LHCN-M2 (cell line): Measurements from ENCODE around the gene MTCL1. TPM values are rescaled to one million over a fixed set of nuclear protein-coding genes. Genes with fewer than 3 reads are reported as not detected.
"Not testable (repeated sequence)": the region's sequence is repeated elsewhere in the genome, so short reads cannot be mapped to it uniquely, and the experiment has no call there.

Experiments
- DNase-seq: peaks from one replicate; pipeline ENCODE4 v3.0.0-alpha.2; 2012; ENCODE audit warnings: low read depth
- total RNA-seq: library from RNA; depleted of rRNA; stranded (reverse); fragments of >200 nt; gene quantifications from 2 replicates; pipeline ENCODE4 v1.2.3, GENCODE V29; 2014

Gene MTCL1
- total RNA-seq, 1 experiment from 2014 or later = 16.1 TPM

DNA sequence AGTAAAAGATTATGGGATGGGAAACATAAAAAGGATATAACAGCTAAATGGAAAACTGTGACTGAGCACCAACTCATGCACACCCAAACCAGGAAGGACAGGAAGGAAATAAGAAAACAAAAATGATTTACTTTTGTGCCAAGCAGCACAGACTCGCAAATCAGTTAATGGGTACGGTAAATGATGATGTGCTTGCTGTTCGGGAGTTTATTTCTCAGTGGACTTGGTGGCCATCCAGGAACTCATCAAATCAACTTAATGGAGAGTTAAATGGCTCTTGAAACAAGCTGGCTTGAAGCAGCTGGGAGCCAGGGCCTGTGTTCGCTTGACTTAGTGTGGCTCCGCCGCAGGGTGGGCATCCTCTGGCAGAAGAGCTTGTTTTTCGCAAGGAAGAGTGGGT lies 36.2 kb downstream of the MTCL1 start:
- DNase-seq = no peak

DNA sequence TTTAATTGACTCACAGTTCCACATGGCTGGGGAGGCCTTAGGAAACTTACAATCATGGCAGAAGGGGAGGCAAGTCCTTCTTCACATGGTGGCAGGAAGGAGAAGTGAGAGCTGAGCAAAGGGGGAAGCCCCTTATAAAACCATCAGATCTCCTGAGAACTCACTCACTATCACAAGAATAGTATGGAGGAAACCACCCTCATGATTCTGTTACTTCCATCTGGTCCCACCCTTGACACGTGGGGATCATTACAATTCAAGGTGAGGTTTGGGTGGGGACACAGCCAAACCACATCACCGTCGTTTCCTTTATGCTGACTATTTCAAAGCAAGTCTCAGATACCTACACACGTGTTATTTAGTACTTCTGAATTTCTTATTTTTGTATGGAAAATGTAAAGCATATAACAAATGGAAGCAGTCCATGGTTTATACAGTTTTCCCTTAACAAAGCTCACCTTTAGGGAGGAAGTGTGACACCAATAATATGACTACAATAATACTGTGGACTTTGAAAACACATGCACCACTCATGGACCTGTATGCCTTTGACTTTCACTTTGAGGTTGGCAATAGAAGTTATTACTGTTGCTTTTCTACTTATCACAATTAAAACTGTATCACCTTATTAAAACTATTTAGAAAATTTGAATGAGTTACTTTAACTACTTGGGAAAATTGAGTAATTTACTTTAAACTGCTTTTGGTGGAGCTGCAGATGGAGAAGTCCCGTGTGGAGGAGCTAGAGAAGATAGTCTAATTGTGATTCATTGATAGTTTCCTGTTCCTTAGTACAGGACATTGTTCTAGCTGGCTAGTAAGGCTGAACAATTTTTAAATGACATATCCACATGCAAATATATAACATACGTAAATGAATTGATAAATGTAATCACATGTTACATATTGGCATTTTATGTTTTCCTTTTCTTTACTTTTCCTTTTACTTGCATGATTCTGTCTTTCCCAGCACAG lies 37.3 kb downstream of the MTCL1 start:
- DNase-seq = no peak

DNA sequence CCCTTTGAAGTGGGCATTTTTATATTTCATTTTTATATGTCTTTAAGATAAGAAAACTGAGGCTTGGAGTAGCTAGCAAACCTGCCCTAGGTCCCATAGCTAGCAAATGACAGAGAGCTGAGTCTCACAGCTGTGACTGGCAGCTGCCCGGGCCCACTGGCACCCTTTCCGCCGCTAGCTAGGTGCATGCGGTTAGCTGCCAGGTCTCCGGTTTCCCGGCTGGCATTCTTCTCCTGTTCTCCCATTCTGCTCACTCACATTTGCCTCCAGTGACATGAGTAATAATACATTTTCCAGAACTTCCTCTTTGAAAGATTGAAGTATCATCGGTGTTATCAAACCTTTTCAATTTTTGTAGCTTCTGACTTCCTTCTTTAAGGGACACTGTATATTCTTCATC lies 38.7 kb downstream of the MTCL1 start:
- DNase-seq = peak; percentile 69

DNA sequence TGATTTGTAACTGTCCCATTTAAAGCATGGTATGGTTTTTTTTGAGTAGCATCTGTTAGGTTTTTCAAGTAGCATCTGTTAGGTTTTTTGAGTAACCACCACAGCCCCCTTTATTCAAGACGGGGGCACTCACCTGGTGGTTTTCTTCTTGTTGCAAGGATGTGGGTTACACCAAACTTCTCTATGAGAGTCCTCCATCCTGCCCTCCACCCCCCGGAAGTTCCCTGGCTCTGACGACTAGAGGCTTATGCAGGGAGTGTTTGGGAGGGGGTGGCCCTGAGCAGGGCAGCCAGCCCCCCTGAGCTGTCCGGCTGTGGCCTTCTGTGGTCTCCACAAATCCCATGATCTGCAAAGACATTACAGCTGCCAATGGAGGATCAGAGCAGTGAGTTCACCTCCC lies 39.3 kb downstream of the MTCL1 start:
- no peak for DNase-seq

- no peak for DNase-seq
Measured at GRCh38 chr18:8745355-8746014, 40.1 kb downstream of the MTCL1 start.

- DNase-seq = peak; percentile 80
Measured at GRCh38 chr18:8747440-8747937, 42.1 kb downstream of the MTCL1 start.

GRCh38 chr18:8749492-8749891 lies 44.1 kb downstream of the MTCL1 start:
- DNase-seq = no peak

DNA sequence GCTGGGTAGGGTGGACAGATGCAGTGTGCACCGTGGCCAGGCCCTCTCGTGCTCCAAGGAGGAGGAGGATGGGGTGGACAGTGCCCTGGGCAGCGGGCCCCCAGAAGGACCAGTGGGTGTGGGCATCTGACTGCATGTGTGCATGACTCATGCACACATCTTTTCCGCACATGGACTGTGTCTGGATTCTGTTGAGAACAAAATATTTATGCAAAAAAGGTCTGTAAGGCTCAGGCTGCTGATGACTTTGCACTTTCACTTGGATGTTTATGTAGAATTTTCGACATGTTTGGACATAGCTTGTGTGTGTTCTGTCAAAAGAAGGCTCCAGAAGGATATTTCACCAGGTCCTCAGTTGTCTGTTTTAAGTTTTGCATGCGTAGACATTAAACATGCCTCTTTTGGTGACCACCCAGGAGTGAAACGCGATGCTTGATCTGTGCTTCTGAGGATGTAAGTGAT lies 45.6 kb downstream of the MTCL1 start:
- DNase-seq = peak; percentile 87

GRCh38 chr18:8751692-8752091 lies 46.3 kb downstream of the MTCL1 start:
- no peak for DNase-seq

DNA sequence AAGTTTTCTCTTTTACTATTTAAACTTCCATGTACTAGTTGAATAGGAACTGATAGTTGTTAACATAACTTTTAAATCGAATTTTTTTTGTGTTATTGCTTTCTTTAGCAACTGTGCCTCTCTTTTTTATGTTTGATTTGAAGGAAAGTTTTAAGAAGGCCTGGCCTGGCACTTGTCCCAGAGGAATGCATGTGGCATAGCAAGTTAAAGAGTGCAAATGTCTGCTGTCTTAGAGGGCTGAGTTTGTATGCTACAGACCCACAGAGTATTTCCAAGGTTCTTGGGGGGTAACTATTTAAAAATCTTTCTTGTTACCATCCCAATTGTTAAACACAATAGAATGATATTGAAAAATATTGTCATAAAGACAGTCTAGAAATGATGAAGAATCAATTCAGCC lies 47.0 kb downstream of the MTCL1 start:
- no peak for DNase-seq

GRCh38 chr18:8754995-8755960 lies 49.9 kb downstream of the MTCL1 start:
- DNase-seq = peak; percentile 84

DNA sequence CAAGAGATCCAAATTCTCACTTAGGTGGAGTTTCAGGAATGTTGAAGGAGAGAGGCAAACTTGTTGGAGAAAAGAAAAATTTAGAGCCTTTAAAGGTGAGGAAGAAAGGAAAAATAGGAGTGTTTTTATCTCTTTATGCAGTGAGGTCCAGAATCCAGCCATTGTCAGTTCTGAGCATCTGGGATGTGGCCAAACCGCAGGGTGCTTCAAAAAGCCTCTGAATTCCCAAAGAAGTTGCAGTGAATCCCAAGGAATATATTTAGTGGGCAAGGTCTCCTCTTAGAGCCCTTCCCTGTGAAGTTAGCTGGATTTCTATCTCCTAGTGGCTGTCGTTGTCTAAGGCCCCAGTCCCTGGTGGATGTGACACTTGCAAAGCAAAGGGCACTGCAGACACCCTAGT lies 51.2 kb downstream of the MTCL1 start:
- peak; percentile 13 for DNase-seq

GRCh38 chr18:8757396-8757997 lies 52.1 kb downstream of the MTCL1 start:
- DNase-seq = no peak

GRCh38 chr18:8758466-8758865 lies 53.1 kb downstream of the MTCL1 start:
- DNase-seq = no peak

DNA sequence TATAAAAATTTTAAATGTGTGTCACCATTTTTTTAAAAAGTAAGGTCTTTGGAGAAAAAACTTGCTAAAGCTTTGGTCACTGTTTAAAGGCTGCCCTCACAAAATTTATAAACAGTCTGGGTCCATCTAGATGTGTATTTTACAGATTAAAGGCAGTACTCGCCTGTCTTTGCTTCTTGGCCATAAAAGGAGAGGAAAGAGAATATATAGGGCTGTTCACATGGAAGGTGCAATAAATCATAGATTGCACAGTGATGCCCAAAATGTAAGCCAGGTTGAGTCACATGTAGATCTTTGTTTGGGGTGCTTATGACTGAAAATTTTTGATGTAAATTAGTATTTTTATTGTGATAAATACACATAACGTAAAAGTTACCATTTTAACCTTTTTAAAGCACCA lies 55.6 kb downstream of the MTCL1 start:
- DNase-seq = no peak

DNA sequence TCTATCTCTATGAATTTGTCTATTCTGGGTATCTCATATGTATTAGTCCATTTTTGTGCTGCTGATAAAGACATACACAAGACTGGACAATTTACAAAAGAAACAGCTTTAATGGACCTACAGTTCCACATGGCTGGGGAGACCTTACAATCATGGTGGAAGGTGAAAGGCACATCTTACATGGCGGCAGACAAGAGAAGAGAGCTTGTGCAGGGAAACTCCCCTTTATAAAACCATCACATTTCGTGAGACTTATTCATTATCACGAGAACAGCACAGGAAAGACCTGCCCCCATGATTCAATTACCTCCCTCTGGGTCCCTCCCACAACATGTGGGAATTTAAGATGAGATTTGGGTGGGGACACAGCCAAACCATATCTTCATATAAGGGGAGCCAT lies 56.2 kb downstream of the MTCL1 start:
- not testable (repeated sequence) for DNase-seq

- DNase-seq = no peak
Measured at GRCh38 chr18:8762968-8763367, 57.6 kb downstream of the MTCL1 start.

GRCh38 chr18:8763611-8764010 lies 58.3 kb downstream of the MTCL1 start:
- DNase-seq = no peak

DNA sequence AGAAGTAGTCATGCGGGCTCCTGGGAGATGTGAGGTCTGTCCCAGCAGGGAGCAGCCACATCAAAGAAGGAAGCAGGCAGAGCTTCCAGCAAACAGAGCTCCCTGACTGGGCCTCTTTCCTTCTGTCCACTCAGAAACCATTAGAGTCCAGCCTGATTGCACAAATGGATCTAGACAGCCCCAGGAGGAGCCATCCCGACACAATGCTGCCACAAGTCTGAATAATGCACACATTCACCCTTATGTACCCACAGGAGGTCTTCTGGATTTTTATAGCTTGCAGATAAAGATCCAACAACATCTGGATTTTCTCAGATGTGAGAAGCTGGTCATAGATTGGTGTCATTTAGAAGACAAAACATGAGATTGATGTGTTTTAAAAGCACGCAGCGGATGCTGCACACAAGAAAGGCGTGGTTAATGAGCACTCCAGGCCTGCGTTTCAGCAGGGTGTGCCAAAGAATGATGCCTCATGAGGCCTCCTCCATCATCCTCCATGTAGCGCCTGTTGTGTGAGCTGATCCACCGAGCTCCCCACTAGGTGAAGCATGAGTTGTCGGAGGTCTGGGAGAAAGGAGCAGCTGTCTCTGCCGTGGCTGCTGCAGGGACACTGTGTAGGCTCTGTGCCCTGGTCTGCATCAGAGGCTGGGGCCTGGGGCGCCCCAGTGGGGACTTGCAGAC lies 60.6 kb downstream of the MTCL1 start:
- DNase-seq = no peak

DNA sequence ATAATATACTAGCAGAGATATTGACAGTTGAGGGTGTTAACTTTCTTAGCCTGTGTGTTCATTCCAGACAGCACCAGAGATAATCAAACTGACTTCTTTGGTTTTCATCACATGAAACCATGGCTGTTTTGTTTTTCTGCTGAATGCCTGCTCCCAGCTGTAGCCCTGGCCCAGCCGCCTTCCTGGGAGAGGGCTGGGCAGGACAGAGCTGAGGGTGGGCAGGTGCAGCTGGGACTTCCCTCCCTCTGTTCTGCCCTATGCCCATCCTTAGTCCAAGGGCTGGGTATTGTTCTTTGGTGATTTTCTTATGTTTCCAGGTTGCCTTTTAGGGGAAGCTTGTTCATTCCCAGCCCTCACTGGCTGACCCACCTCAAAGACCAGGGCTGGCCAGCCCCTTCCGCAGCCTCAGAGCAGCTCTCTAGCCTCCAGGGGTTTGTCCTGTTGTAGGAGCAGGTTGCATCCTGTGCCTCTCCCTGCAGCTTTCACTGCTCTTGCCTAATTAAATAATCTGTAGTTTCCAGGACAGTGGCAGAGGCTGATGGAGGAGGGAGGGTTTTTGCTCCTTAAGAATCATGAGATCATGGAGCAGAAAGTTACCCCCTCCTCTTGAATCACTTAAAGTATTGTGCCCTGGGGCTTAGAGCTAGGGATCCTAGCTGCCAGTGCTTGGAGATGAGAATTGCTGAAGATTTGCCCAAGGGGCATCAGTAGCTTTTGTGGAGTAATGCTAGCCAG lies 61.4 kb downstream of the MTCL1 start:
- DNase-seq = no peak
